Measurements from ENCODE around the gene ATOH7.

GRCh38 chr10:68280758-68281157, 48.8 kb upstream of the ATOH7 start:
- TF ChIP-seq, protein P1, sequence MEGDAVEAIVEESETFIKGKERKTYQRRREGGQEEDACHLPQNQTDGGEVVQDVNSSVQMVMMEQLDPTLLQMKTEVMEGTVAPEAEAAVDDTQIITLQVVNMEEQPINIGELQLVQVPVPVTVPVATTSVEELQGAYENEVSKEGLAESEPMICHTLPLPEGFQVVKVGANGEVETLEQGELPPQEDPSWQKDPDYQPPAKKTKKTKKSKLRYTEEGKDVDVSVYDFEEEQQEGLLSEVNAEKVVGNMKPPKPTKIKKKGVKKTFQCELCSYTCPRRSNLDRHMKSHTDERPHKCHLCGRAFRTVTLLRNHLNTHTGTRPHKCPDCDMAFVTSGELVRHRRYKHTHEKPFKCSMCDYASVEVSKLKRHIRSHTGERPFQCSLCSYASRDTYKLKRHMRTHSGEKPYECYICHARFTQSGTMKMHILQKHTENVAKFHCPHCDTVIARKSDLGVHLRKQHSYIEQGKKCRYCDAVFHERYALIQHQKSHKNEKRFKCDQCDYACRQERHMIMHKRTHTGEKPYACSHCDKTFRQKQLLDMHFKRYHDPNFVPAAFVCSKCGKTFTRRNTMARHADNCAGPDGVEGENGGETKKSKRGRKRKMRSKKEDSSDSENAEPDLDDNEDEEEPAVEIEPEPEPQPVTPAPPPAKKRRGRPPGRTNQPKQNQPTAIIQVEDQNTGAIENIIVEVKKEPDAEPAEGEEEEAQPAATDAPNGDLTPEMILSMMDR (IDR thresholded peaks at IDR 0.05): no peak
- TF ChIP-seq POLR2A (IDR thresholded peaks at IDR 0.05): no peak
